ENCODE data around the gene FSTL3. TPM values are rescaled to one million over a fixed set of nuclear protein-coding genes. Genes with fewer than 3 reads are reported as not detected.

FSTL3 gene
- polyA plus RNA-seq, 5 donors: 7.0 to 17.2 (median 12.9) TPM

DNA sequence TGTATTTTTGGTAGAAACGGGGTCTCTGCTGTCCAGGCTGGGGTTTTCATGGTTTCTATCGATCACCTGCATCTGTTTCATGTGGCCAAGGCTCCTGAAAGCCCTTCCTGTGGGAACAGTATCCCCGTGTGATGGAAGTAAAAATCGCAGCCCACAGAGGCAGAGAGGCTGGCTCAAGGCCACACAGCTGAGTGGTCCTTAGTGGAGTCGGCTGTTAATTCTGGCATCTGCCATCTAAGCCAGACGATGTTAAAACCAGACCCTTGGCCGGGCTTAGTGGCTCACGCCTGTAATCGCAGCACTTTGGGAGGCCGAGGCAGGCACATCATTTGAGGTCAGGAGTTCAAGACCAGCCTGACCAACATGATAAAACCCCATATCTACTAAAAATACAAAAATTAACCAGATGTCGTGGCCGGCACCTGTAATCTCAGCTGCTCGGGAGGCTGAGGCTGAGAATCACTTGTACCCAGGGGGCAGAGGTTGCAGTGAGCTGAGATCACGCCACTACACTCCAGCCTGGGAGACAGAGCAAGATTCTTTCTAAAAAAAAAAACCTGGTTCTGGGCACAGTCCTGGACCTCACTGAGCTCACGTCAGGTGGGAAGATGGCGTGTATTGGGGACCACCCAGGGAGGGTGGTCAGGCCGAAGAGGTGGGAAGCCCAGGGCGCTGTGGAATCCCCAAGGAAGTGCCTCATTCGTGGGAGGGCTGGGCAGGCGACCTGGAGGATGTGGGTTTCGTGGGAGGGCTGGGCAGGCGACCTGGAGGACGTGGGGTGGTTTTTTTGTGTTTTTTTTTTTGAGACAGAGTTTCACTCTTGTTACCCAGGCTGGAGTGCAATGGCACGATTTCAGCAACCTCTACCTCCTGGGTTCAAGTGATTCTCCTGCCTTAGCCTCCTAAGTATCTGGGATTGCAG is 56.2 kb downstream of the FSTL3 start:
- DNase-seq: no peak

Other genes starting within 250 kb of the FSTL3 start
- gene SHC2, start 215.4 kb upstream of the FSTL3 start, polyA plus RNA-seq (ENCODE audit: insufficient read depth in 1 of 5, insufficient read length in 5 of 5, low replicate concordance in 1 of 5): 10 to 100 TPM; 13.3 to 30.9 (median 21.0) TPM
- 10 to 100 TPM in 2 of 5 donors, 1 to 10 TPM in 3; 4.0 to 14.7 (median 6.2) TPM for gene MADCAM1, start 179.9 kb upstream of the FSTL3 start, polyA plus RNA-seq (ENCODE audit: insufficient read depth in 1 of 5, insufficient read length in 5 of 5, low replicate concordance in 1 of 5)
- 10 to 100 TPM in 1 of 5 donors, 1 to 10 TPM in 4; 4.0 to 15.5 (median 6.6) TPM for gene TPGS1, start 168.9 kb upstream of the FSTL3 start, polyA plus RNA-seq (ENCODE audit: insufficient read depth in 1 of 5, insufficient read length in 5 of 5, low replicate concordance in 1 of 5)
- gene CDC34, start 144.6 kb upstream of the FSTL3 start, polyA plus RNA-seq (ENCODE audit: insufficient read depth in 1 of 5, insufficient read length in 5 of 5, low replicate concordance in 1 of 5): 10 to 100 TPM; 43.5 to 68.9 (median 50.8) TPM
- gene GZMM, start 132.3 kb upstream of the FSTL3 start, polyA plus RNA-seq (ENCODE audit: insufficient read depth in 1 of 5, insufficient read length in 5 of 5, low replicate concordance in 1 of 5): 1 to 10 TPM in 1 of 5 donors, under 1 TPM in 4; 0.32 to 1.1 (median 0.76) TPM
- 100 to 1,000 TPM; 219 to 458 (median 275) TPM for gene BSG, start 103.8 kb upstream of the FSTL3 start, polyA plus RNA-seq (ENCODE audit: insufficient read depth in 1 of 5, insufficient read length in 5 of 5, low replicate concordance in 1 of 5)
- gene HCN2, start 86.5 kb upstream of the FSTL3 start, polyA plus RNA-seq (ENCODE audit: insufficient read depth in 1 of 5, insufficient read length in 5 of 5, low replicate concordance in 1 of 5): under 1 TPM; 0.05 to 0.15 (median 0.13) TPM
- gene POLRMT, start 42.9 kb upstream of the FSTL3 start, polyA plus RNA-seq (ENCODE audit: insufficient read depth in 1 of 5, insufficient read length in 5 of 5, low replicate concordance in 1 of 5): 10 to 100 TPM; 28.9 to 46.0 (median 43.0) TPM
- under 1 TPM; 0.19 to 0.57 (median 0.22) TPM for gene FGF22, start 36.5 kb upstream of the FSTL3 start, polyA plus RNA-seq (ENCODE audit: insufficient read depth in 1 of 5, insufficient read length in 5 of 5, low replicate concordance in 1 of 5)
- 10 to 100 TPM; 13.8 to 33.6 (median 19.8) TPM for gene RNF126, start 13.2 kb upstream of the FSTL3 start, polyA plus RNA-seq (ENCODE audit: insufficient read depth in 1 of 5, insufficient read length in 5 of 5, low replicate concordance in 1 of 5)
- under 1 TPM in 4 of 5 donors, not detected in 1; 0.14 to 0.64 (median 0.39) TPM for gene PRSS57, start 19.1 kb downstream of the FSTL3 start, polyA plus RNA-seq (ENCODE audit: insufficient read depth in 1 of 5, insufficient read length in 5 of 5, low replicate concordance in 1 of 5)
- gene PALM, start 32.5 kb downstream of the FSTL3 start, polyA plus RNA-seq (ENCODE audit: insufficient read depth in 1 of 5, insufficient read length in 5 of 5, low replicate concordance in 1 of 5): 10 to 100 TPM; 32.5 to 62.8 (median 43.2) TPM
- gene MISP, start 74.7 kb downstream of the FSTL3 start, polyA plus RNA-seq (ENCODE audit: insufficient read depth in 1 of 5, insufficient read length in 5 of 5, low replicate concordance in 1 of 5): 10 to 100 TPM in 2 of 5 donors, 1 to 10 TPM in 3; 5.7 to 17.2 (median 9.4) TPM
- 100 to 1,000 TPM; 294 to 375 (median 310) TPM for gene PTBP1, start 121.1 kb downstream of the FSTL3 start, polyA plus RNA-seq (ENCODE audit: insufficient read depth in 1 of 5, insufficient read length in 5 of 5, low replicate concordance in 1 of 5)
- gene PLPPR3, start 145.6 kb downstream of the FSTL3 start, polyA plus RNA-seq (ENCODE audit: insufficient read depth in 1 of 5, insufficient read length in 5 of 5, low replicate concordance in 1 of 5): 10 to 100 TPM in 1 of 5 donors, 1 to 10 TPM in 4; 3.0 to 13.7 (median 7.1) TPM
- gene AZU1, start 151.4 kb downstream of the FSTL3 start, polyA plus RNA-seq (ENCODE audit: insufficient read depth in 1 of 5, insufficient read length in 5 of 5, low replicate concordance in 1 of 5): 1 to 10 TPM; 1.4 to 4.4 (median 1.9) TPM
- gene PRTN3, start 164.6 kb downstream of the FSTL3 start, polyA plus RNA-seq (ENCODE audit: insufficient read depth in 1 of 5, insufficient read length in 5 of 5, low replicate concordance in 1 of 5): 1 to 10 TPM; 1.4 to 3.4 (median 2.2) TPM
- gene ELANE, start 175.9 kb downstream of the FSTL3 start, polyA plus RNA-seq (ENCODE audit: insufficient read depth in 1 of 5, insufficient read length in 5 of 5, low replicate concordance in 1 of 5): 1 to 10 TPM in 2 of 5 donors, under 1 TPM in 3; 0.20 to 1.7 (median 0.75) TPM
- gene CFD, start 183.3 kb downstream of the FSTL3 start, polyA plus RNA-seq (ENCODE audit: insufficient read depth in 1 of 5, insufficient read length in 5 of 5, low replicate concordance in 1 of 5): 10 to 100 TPM in 1 of 5 donors, 1 to 10 TPM in 4; 4.7 to 31.4 (median 6.3) TPM
- gene MED16, start 216.8 kb downstream of the FSTL3 start, polyA plus RNA-seq (ENCODE audit: insufficient read depth in 1 of 5, insufficient read length in 5 of 5, low replicate concordance in 1 of 5): 10 to 100 TPM; 36.7 to 76.2 (median 51.0) TPM
- not detected for gene RNU6-9, start 217.1 kb downstream of the FSTL3 start, polyA plus RNA-seq (ENCODE audit: insufficient read depth in 1 of 5, insufficient read length in 5 of 5, low replicate concordance in 1 of 5)
- 10 to 100 TPM; 27.5 to 61.8 (median 37.1) TPM for gene R3HDM4, start 236.8 kb downstream of the FSTL3 start, polyA plus RNA-seq (ENCODE audit: insufficient read depth in 1 of 5, insufficient read length in 5 of 5, low replicate concordance in 1 of 5)
- gene KISS1R, start 240.9 kb downstream of the FSTL3 start, polyA plus RNA-seq (ENCODE audit: insufficient read depth in 1 of 5, insufficient read length in 5 of 5, low replicate concordance in 1 of 5): under 1 TPM in 1 of 5 donors, not detected in 4; 0.15 TPM
- gene ARID3A, start 249.6 kb downstream of the FSTL3 start, polyA plus RNA-seq (ENCODE audit: insufficient read depth in 1 of 5, insufficient read length in 5 of 5, low replicate concordance in 1 of 5): 10 to 100 TPM; 17.0 to 28.0 (median 20.3) TPM

Data from right lung (tissue), 5 donors.